ENCODE data around the gene ATOH1. TPM values are rescaled to one million over a fixed set of nuclear protein-coding genes. Genes with fewer than 3 reads are reported as not detected.
A peak's percentile ranks its signal among the peaks of the same experiment; 100 is the strongest.

ATOH1 gene
- total RNA-seq, 6 donors from 2014 or later: not detected

DNA sequence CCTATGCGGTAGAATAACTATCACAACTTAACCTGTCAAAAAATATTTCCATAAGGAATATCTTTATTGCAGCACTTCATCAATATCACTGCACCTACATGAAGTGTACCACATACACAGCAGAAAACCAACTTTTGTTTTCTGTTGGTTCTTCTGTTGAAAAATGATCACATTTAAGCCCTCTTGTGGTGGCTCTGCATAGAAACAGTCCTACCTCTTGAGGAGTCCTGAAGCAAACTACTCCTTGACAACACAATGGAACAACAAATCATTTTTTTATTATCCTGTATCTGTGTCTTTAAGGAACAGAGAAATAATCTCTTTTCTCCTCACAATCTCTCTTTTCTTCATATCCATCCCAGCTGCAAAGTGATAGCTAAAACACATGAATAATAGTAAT is 39.8 kb upstream of the ATOH1 start:
- H3K4me3 ChIP-seq: no peak overlapping the region
- no peaks in the 10 kb centered on the region for H3K36me3 ChIP-seq
- no peak overlapping the region for H3K27ac ChIP-seq
- ATAC-seq (ENCODE audit: low FRiP score in 2 of 2) (no peak), DNase-seq (no peak)
- TF ChIP-seq, protein P1, sequence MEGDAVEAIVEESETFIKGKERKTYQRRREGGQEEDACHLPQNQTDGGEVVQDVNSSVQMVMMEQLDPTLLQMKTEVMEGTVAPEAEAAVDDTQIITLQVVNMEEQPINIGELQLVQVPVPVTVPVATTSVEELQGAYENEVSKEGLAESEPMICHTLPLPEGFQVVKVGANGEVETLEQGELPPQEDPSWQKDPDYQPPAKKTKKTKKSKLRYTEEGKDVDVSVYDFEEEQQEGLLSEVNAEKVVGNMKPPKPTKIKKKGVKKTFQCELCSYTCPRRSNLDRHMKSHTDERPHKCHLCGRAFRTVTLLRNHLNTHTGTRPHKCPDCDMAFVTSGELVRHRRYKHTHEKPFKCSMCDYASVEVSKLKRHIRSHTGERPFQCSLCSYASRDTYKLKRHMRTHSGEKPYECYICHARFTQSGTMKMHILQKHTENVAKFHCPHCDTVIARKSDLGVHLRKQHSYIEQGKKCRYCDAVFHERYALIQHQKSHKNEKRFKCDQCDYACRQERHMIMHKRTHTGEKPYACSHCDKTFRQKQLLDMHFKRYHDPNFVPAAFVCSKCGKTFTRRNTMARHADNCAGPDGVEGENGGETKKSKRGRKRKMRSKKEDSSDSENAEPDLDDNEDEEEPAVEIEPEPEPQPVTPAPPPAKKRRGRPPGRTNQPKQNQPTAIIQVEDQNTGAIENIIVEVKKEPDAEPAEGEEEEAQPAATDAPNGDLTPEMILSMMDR (IDR thresholded peaks at IDR 0.05): peak in 1 of 6 experiments; percentile 20
- no peak for TF ChIP-seq EP300 (IDR thresholded peaks at IDR 0.05)
- no peaks in the 10 kb centered on the region for H3K27me3 ChIP-seq
- WGBS, 2 donors: 75 to 79% methylated on average over 1 of the region's 1 CpG
- H3K9me3 ChIP-seq: no peaks in the 10 kb centered on the region
- no peaks in the 10 kb centered on the region for H3K4me1 ChIP-seq

DNA sequence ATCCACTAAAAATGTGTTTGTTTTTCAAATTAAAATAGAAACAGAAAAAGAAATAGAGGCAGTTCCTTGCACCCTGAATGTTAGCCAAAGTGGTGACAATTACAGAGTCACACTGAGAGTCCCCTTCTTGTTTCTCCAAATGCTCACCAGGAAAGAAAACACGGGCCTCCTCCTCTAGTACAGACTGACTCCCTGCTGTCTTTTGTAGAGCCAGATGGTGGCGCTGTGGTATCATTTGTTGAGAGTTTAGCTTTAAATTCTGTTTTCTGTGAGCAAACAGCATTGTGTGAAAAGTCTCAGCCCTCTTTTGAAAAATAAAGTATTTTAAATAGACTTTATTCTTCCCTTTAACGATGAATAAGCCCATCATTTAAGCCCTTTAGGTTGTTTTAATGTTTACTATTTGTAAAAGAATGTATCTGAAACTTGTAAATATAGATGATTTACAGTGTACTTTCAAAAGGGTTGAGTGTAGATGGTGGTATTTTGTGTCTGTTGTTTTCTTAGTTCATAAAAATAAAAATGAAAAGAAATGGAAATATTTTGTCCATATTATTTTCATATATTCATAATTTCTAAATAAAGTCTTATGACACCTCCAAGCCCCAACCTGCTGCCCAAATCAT is 36.9 kb upstream of the ATOH1 start:
- no peaks in the 10 kb centered on the region for H3K9me3 ChIP-seq
- peak in 1 of 2 donors; percentile 74 for ATAC-seq (ENCODE audit: low FRiP score in 2 of 2)
- no peaks in the 10 kb centered on the region for H3K36me3 ChIP-seq
- no peak overlapping the region for H3K27ac ChIP-seq
- no peaks in the 10 kb centered on the region for H3K4me1 ChIP-seq
- DNase-seq: peak in 1 of 2 donors; percentile 36
- no peaks in the 10 kb centered on the region for H3K27me3 ChIP-seq
- H3K4me3 ChIP-seq: no peak overlapping the region
- WGBS, 2 donors: 0 to 1% methylated on average over 3 of the region's 3 CpGs
- TF ChIP-seq, protein P1 (IDR thresholded peaks at IDR 0.05): peak in 5 of 6 experiments; percentile 48 to 63 (median 59)
- no peak for TF ChIP-seq POLR2A (IDR thresholded peaks at IDR 0.05)

DNA sequence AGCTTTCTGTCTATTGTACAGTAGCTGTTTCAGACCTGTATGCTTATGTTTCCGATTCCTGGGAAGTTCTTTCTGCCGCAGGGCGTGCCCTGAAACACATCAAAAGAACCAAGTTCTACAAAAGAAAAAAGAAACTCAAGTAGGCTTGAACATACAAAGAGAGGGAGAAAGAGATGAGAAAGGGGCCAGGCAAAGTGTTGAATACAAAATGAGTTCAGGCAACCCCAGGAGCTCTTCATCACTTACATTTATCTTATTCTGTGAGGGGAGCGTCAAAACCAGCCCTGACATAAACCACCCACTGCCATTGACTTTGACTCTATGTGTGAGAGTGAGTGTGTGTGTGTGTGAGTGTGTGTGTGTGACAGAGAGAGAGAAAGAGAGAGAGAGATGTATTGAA is 26.5 kb upstream of the ATOH1 start:
- no peak overlapping the region for H3K27ac ChIP-seq
- no peaks in the 10 kb centered on the region for H3K27me3 ChIP-seq
- no peaks in the 10 kb centered on the region for H3K36me3 ChIP-seq
- no peaks in the 10 kb centered on the region for H3K4me1 ChIP-seq
- H3K9me3 ChIP-seq: no peaks in the 10 kb centered on the region
- TF ChIP-seq POLR2AphosphoS5 (IDR thresholded peaks at IDR 0.05) (no peak), EP300 (IDR thresholded peaks at IDR 0.05) (no peak), POLR2A (IDR thresholded peaks at IDR 0.05) (no peak)
- TF ChIP-seq, protein P1 (IDR thresholded peaks at IDR 0.05): no peak
- DNase-seq (no peak), ATAC-seq (ENCODE audit: low FRiP score in 2 of 2) (no peak)
- H3K4me3 ChIP-seq: no peak overlapping the region
- 79 to 82% methylated on average over 4 of the region's 4 CpGs for WGBS, 2 donors

DNA sequence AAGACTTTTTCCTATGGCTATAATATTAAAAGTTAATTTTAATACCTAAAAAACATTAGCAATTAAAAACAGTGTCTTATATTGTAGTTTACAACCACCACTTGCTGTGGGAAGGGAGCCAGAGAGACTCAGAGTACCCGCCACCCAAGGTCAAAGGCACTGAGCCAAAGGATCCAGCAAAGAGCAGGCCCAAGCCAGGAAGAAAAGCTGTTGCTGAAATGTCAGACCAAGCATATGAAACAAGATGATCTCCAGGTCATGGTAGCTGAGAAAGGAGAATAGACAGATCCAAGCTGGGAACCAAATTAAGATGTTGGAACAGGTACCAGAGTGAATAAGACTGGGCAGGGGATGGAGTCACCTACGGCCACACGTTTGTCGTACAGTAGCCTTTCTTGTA is 18.8 kb upstream of the ATOH1 start:
- Histone ChIP-seq H3K9me3 (no peaks in the 10 kb centered on the region), H3K4me3 (no peak overlapping the region), H3K27ac (no peak overlapping the region), H3K27me3 (no peaks in the 10 kb centered on the region), H3K36me3 (no peaks in the 10 kb centered on the region), H3K4me1 (no peaks in the 10 kb centered on the region)
- no peak for ATAC-seq (ENCODE audit: low FRiP score in 2 of 2)
- TF ChIP-seq EP300 (IDR thresholded peaks at IDR 0.05): no peak
- TF ChIP-seq, protein P1 (IDR thresholded peaks at IDR 0.05): no peak
- no peak for TF ChIP-seq POLR2AphosphoS5 (IDR thresholded peaks at IDR 0.05)
- TF ChIP-seq POLR2A (IDR thresholded peaks at IDR 0.05): no peak
- DNase-seq: no peak
- 82 to 84% methylated on average over 4 of the region's 4 CpGs for whole genome bisulfite sequencing, 2 donors

DNA sequence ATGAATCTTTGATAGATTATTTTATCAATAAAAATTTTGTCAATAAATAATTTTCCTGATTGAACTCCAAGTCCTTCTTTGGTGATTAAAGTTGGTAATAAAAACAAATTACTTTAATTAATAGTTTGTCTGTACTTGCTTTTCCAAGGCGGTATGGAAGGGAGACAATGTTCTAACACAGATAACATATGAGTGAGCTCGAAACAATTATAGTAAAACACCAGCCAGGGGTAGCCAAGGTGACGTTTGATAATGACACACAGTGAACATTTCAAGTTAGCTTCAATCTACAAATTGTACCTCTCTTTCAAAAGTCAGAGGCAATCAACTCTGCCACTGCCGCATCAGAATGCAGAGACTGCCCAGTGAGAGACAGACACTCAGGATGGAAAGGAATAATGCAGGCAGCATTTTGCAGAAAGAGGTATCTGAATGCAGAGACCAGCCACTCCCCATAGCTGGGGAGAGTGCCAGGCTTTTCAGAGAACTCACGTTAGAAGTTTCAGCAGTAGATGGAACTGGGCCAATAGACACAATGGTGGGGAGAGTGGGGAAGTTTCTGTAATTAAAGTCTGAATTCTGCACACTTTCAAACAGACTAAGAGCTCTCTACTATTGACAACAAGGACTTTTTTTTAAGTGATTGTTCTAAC is 18.1 kb upstream of the ATOH1 start:
- ATAC-seq (ENCODE audit: low FRiP score in 2 of 2): no peak
- H3K4me3 ChIP-seq: no peak overlapping the region
- no peaks in the 10 kb centered on the region for H3K9me3 ChIP-seq
- peak in 1 of 2 donors; percentile 54 for DNase-seq
- no peak overlapping the region for H3K27ac ChIP-seq
- TF ChIP-seq, protein P1 (IDR thresholded peaks at IDR 0.05): no peak
- TF ChIP-seq EP300 (IDR thresholded peaks at IDR 0.05) (no peak), POLR2AphosphoS5 (IDR thresholded peaks at IDR 0.05) (no peak), POLR2A (IDR thresholded peaks at IDR 0.05) (no peak)
- no peaks in the 10 kb centered on the region for H3K36me3 ChIP-seq
- WGBS, 2 donors: 41 to 47% methylated on average over 5 of the region's 5 CpGs
- no peaks in the 10 kb centered on the region for H3K4me1 ChIP-seq
- H3K27me3 ChIP-seq: no peaks in the 10 kb centered on the region
